Rectal smooth muscle tissue (tissue), 1 donor: Measurements from ENCODE around the gene HNRNPA1L2.
"Not testable (repeated sequence)": the region's sequence is repeated elsewhere in the genome, so short reads cannot be mapped to it uniquely, and the experiment has no call there.

ENCODE experiments used
- H3K27ac ChIP-seq: one replicate; pipeline ENCODE4 v1.7.0; 2013; ENCODE audit warnings: low read depth, low read length, inconsistent platforms
- H3K27me3 ChIP-seq: one replicate; pipeline ENCODE4 v1.7.0; 2013; ENCODE audit warnings: low read length; ENCODE audit not compliant: control insufficient read depth, insufficient read depth
- H3K36me3 ChIP-seq: one replicate; pipeline ENCODE4 v1.7.0; 2013; ENCODE audit warnings: low read length; ENCODE audit not compliant: control insufficient read depth, insufficient read depth
- H3K4me1 ChIP-seq: one replicate; pipeline ENCODE4 v1.7.0; 2013; ENCODE audit warnings: low read length; ENCODE audit not compliant: control insufficient read depth, insufficient read depth
- H3K4me3 ChIP-seq: one replicate; pipeline ENCODE4 v1.7.0; 2013; ENCODE audit warnings: low read length
- H3K9ac ChIP-seq: one replicate; pipeline ENCODE4 v1.7.0; 2013; ENCODE audit warnings: low read length

Gene HNRNPA1L2

GRCh38 chr13:52609013-52609606 lies 33.1 kb upstream of the HNRNPA1L2 start:
- not testable (repeated sequence) for H3K27ac ChIP-seq, H3K27me3 ChIP-seq, H3K4me3 ChIP-seq, H3K4me1 ChIP-seq, H3K36me3 ChIP-seq, H3K9ac ChIP-seq

GRCh38 chr13:52610158-52610557 lies 32.1 kb upstream of the HNRNPA1L2 start:
- H3K27ac ChIP-seq, H3K9ac ChIP-seq, H3K4me3 ChIP-seq, H3K27me3 ChIP-seq, H3K36me3 ChIP-seq, H3K4me1 ChIP-seq: not testable (repeated sequence)

- Histone ChIP-seq H3K9ac (no peak overlapping the region), H3K27me3 (no peaks in the 10 kb centered on the region), H3K4me3 (no peak overlapping the region), H3K4me1 (no peaks in the 10 kb centered on the region), H3K36me3 (no peaks in the 10 kb centered on the region), H3K27ac (no peak overlapping the region)
Observed at GRCh38 chr13:52615134-52615801, 27.0 kb upstream of the HNRNPA1L2 start.

- no peak overlapping the region for H3K4me3 ChIP-seq
- H3K4me1 ChIP-seq = no peaks in the 10 kb centered on the region
- H3K36me3 ChIP-seq = no peaks in the 10 kb centered on the region
Observed at GRCh38 chr13:52615812-52616211, 26.4 kb upstream of the HNRNPA1L2 start.

GRCh38 chr13:52617070-52618060 lies 24.9 kb upstream of the HNRNPA1L2 start:
- Histone ChIP-seq H3K36me3 (no peaks in the 10 kb centered on the region), H3K9ac (peak overlapping the region; percentile 29), H3K27ac (peak overlapping the region; percentile 64), H3K27me3 (no peaks in the 10 kb centered on the region), H3K4me1 (no peaks in the 10 kb centered on the region), H3K4me3 (peak overlapping the region; percentile 90)

More at GRCh38 chr13:52615812-52616211, 26.4 kb upstream of the HNRNPA1L2 start:
- Histone ChIP-seq H3K27me3 (no peaks in the 10 kb centered on the region), H3K27ac (no peak overlapping the region), H3K9ac (no peak overlapping the region)

DNA sequence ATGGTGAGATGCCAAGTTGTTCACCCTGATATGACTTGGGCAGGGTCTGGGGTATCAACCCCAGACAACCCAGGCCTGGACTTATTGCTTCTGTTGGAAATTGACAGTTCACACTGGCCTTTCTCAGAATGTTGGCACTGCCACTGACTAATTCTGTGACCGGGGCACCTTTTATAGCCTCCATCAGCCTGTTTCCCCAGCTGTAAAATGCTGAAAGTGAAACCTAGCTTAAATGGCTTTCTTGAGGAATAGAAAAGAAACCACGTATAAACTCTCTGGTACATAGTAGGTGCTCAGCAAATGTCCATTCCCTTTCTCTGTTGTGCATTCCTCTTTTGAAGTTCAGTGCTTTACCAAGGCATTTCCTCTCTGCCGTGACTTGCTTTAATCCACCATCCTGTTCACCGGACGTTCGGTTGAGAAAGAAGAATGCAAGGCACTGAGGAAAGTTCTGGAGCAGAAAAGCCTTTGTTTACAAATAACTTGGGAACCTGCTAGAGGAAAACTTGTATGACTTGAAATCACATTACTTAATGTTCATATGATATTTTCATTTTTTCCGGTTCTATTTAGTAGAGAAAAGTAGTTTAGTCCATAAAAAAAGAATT lies 11.0 kb upstream of the HNRNPA1L2 start:
- not testable (repeated sequence) for H3K36me3 ChIP-seq, H3K27ac ChIP-seq, H3K27me3 ChIP-seq, H3K9ac ChIP-seq, H3K4me3 ChIP-seq, H3K4me1 ChIP-seq

GRCh38 chr13:52638666-52639328 lies 3.4 kb upstream of the HNRNPA1L2 start:
- Histone ChIP-seq H3K9ac (no peak overlapping the region), H3K27me3 (no peaks in the 10 kb centered on the region), H3K4me1 (no peaks in the 10 kb centered on the region), H3K36me3 (peaks cover 3% of the 10 kb centered on the region), H3K4me3 (no peak overlapping the region), H3K27ac (no peak overlapping the region)

GRCh38 chr13:52644108-52644507 lies 1.9 kb downstream of the HNRNPA1L2 start:
- no peaks in the 10 kb centered on the region for H3K27me3 ChIP-seq
- H3K9ac ChIP-seq = no peak overlapping the region
- H3K4me1 ChIP-seq = no peaks in the 10 kb centered on the region
- peaks cover 3% of the 10 kb centered on the region for H3K36me3 ChIP-seq
- H3K27ac ChIP-seq = no peak overlapping the region
- H3K4me3 ChIP-seq = no peak overlapping the region

DNA sequence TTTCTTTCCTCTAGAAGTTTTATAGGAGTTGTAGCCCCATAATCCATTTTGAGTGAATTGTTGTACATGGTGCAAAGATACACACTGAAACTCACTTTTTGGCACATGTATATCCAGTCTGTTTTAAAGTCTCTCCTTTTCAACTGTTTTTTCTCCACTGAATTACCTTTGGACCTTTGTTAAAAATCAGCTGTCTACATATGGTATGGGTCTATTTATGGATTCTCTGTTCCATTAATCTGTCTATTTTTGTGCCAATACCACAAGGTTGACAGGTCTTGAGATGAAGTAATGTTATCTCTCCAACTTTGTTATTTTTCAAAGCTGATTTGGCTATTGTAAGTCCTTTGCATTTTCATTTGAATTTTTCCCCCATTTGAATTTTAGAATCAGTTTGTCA lies 4.7 kb downstream of the HNRNPA1L2 start:
- Histone ChIP-seq H3K27ac (no peak overlapping the region), H3K9ac (no peak overlapping the region), H3K4me1 (peaks cover 5% of the 10 kb centered on the region), H3K27me3 (no peaks in the 10 kb centered on the region), H3K4me3 (no peak overlapping the region), H3K36me3 (no peaks in the 10 kb centered on the region)

- Histone ChIP-seq H3K27me3 (no peaks in the 10 kb centered on the region), H3K9ac (no peak overlapping the region), H3K36me3 (no peaks in the 10 kb centered on the region), H3K27ac (no peak overlapping the region), H3K4me1 (peaks cover 10% of the 10 kb centered on the region), H3K4me3 (peak overlapping the region; percentile 97)
Observed at GRCh38 chr13:52650731-52651130, 8.5 kb downstream of the HNRNPA1L2 start.

GRCh38 chr13:52651897-52652195 lies 9.6 kb downstream of the HNRNPA1L2 start:
- peak overlapping the region; percentile 97 for H3K4me3 ChIP-seq
- peak overlapping the region; percentile 99 for H3K27ac ChIP-seq
- H3K9ac ChIP-seq = peak overlapping the region; percentile 93
- H3K36me3 ChIP-seq = no peaks in the 10 kb centered on the region
- no peaks in the 10 kb centered on the region for H3K27me3 ChIP-seq
- H3K4me1 ChIP-seq = peaks cover 10% of the 10 kb centered on the region
